ENCODE results near the gene TMEM79.

The TMEM79 gene

GRCh38 chr1:156262461-156263287 lies 21.5 kb upstream of the TMEM79 start:
- DNase-seq (ENCODE audit: low spot score), result no peak

- no peak for DNase-seq (ENCODE audit: low spot score)
Observed at GRCh38 chr1:156263288-156263655, 20.9 kb upstream of the TMEM79 start.

GRCh38 chr1:156266051-156266450 lies 18.1 kb upstream of the TMEM79 start:
- DNase-seq (ENCODE audit: low spot score), result no peak

GRCh38 chr1:156268336-156268735 lies 15.8 kb upstream of the TMEM79 start:
- DNase-seq (ENCODE audit: low spot score), result no peak

GRCh38 chr1:156270314-156270713 lies 13.8 kb upstream of the TMEM79 start:
- DNase-seq (ENCODE audit: low spot score), result no peak

- DNase-seq (ENCODE audit: low spot score), result no peak
Observed at GRCh38 chr1:156276532-156276931, 7.6 kb upstream of the TMEM79 start.

- peak; percentile 81 for DNase-seq (ENCODE audit: low spot score)
Observed at GRCh38 chr1:156276966-156277381, 7.2 kb upstream of the TMEM79 start.

GRCh38 chr1:156279837-156280236 lies 4.3 kb upstream of the TMEM79 start:
- DNase-seq (ENCODE audit: low spot score), result no peak

GRCh38 chr1:156281281-156281680 lies 2.8 kb upstream of the TMEM79 start:
- DNase-seq (ENCODE audit: low spot score), result no peak

GRCh38 chr1:156281693-156282478 lies 2.2 kb upstream of the TMEM79 start:
- DNase-seq (ENCODE audit: low spot score), result no peak

GRCh38 chr1:156282479-156283222 lies 1.5 kb upstream of the TMEM79 start, which contains the start of gene SMG5:
Gene SMG5 (minus strand): TSS chr1:156282825. CDS start chr1:156282680, 145 bp downstream.
- DNase-seq (ENCODE audit: low spot score), result peak; percentile 91

- DNase-seq (ENCODE audit: low spot score), result no peak
Observed at GRCh38 chr1:156283521-156283920, 604 bp upstream of the TMEM79 start.

- no peak for DNase-seq (ENCODE audit: low spot score)
Observed at GRCh38 chr1:156284757-156285156, 632 bp downstream of the TMEM79 start.

- no peak for DNase-seq (ENCODE audit: low spot score)
Observed at GRCh38 chr1:156285437-156285836, 1.3 kb downstream of the TMEM79 start.

- no peak for DNase-seq (ENCODE audit: low spot score)
Observed at GRCh38 chr1:156286061-156286460, 1.9 kb downstream of the TMEM79 start.

- DNase-seq (ENCODE audit: low spot score), result no peak
Observed at GRCh38 chr1:156289857-156290256, 5.7 kb downstream of the TMEM79 start.

- peak; percentile 93 for DNase-seq (ENCODE audit: low spot score)
Observed at GRCh38 chr1:156291226-156292061, 7.3 kb downstream of the TMEM79 start.

- DNase-seq (ENCODE audit: low spot score), result no peak
Observed at GRCh38 chr1:156293098-156293434, 8.9 kb downstream of the TMEM79 start.

GRCh38 chr1:156293895-156294294 lies 9.8 kb downstream of the TMEM79 start:
- DNase-seq (ENCODE audit: low spot score), result no peak

GRCh38 chr1:156295391-156295947 lies 11.3 kb downstream of the TMEM79 start, which contains the start of gene GLMP:
Gene GLMP (minus strand): TSS chr1:156295679. CDS start chr1:156295645, 34 bp downstream.
- DNase-seq (ENCODE audit: low spot score), result peak; percentile 71

- no peak for DNase-seq (ENCODE audit: low spot score)
Observed at GRCh38 chr1:156298852-156299357, 14.8 kb downstream of the TMEM79 start, which contains the start of gene VHLL. Gene VHLL (minus strand): TSS chr1:156299307. CDS start chr1:156299189, 118 bp downstream.

Measured in HuH-7.5 (cell line).